GM18519 (cell line): ENCODE data around the gene PPP1R1B.

Source experiments
- ATAC-seq: cut with Tn5 transposase; IDR thresholded peaks from one replicate; pipeline ENCODE4 v1.9.1; 2021; ENCODE audit warnings: mild to moderate bottlenecking, moderate library complexity; ENCODE audit not compliant: unreplicated experiment, low FRiP score

The PPP1R1B gene

GRCh38 chr17:39614545-39615157 is 12.1 kb upstream of the PPP1R1B start:
- no peak for ATAC-seq

GRCh38 chr17:39615434-39615833 is 11.3 kb upstream of the PPP1R1B start:
- no peak for ATAC-seq

DNA sequence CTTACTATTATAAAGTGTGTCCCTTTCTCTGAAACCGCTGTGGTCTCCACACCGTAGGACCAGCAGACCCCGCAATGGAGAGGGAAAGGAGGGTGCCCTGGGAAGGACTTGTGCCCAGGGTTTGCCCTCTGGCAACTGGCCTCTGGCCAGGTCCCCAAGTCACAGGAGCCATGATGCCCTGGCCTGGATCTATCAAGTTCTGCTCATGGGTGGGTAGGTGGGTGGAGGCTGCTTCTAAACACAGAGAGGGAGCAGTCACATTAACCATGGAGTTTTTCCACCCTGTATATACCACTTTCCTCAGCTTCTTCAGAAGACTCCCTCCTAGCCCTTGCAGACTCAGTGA is 9.7 kb upstream of the PPP1R1B start:
- no peak for ATAC-seq

GRCh38 chr17:39617446-39618245 is 9.1 kb upstream of the PPP1R1B start:
- no peak for ATAC-seq

GRCh38 chr17:39618246-39618913 is 8.4 kb upstream of the PPP1R1B start:
- ATAC-seq = no peak

- no peak for ATAC-seq
These were observed 7.6 kb upstream of the PPP1R1B start for GRCh38 chr17:39618956-39619785.

GRCh38 chr17:39619786-39620101 is 7.0 kb upstream of the PPP1R1B start:
- ATAC-seq = no peak

DNA sequence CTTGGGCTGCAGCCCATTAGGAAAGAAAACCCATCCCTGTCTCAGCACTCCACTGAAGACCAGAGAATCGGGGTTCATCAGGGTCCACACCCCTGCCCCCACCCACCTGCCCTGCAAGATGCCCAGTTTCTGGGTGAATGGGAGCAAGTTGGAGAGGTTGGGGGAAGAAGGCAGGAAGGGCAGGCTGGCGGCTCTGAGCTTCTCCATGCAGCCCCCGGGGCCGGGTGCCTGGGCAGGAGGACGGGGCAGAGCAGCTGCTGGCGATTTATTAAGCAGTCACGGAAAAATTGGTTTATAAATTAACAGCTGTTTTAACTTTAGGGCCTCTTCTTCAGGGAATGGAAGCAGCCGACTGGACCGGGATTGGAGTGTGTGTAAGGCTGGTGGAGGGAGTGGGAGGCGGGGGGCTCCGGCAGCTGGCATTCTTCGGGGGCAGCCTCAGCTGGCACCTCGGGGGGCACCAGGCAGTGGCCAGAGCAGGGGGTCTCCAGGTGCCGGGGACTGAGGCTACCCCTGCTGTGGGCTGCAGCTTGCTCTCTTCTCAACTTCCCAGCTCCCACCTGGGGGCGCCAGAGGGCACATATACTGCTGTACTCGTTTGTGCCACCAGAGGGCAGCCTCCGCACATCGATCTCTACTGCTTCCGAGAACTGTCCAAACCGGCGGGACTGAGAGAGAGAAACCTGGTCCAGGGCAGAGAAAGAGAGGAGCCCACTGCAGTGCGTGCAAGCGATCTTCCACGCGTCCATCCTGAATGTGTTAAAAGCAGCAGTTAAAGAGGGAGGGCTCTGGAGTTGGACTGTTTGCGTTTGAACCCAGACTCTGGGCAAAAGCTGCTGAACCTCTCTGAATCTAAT is 5.0 kb upstream of the PPP1R1B start:
- no peak for ATAC-seq

DNA sequence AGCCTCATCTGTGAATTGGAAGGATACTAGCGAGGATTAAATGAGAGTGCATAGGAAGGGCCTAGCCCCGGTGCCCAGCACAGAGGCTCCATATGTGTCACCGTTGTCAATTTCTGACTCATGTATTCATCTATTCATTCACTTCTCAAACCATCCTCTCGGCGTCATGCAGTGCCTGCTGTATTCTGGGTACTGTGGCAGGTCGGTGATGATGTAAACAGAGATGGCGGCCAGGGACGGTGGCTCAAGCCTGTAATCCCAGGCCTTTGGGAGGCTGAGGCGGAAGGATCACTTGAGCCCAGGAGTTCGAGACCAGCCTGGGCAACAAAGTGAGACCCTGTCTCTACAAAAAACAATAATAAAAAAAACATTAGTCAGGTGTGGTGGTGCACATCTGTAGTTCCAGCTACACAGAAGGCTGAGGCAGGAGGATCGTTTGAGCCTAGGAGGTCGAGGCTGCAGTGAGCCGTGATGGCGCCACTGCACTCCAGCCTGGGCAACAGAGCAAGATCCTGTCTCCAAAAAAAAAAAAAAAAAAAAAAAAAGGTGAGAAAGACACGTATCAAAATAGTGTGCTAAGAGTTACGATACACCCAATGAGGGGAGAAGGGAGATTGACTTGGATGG is 4.3 kb upstream of the PPP1R1B start:
- no peak for ATAC-seq

DNA sequence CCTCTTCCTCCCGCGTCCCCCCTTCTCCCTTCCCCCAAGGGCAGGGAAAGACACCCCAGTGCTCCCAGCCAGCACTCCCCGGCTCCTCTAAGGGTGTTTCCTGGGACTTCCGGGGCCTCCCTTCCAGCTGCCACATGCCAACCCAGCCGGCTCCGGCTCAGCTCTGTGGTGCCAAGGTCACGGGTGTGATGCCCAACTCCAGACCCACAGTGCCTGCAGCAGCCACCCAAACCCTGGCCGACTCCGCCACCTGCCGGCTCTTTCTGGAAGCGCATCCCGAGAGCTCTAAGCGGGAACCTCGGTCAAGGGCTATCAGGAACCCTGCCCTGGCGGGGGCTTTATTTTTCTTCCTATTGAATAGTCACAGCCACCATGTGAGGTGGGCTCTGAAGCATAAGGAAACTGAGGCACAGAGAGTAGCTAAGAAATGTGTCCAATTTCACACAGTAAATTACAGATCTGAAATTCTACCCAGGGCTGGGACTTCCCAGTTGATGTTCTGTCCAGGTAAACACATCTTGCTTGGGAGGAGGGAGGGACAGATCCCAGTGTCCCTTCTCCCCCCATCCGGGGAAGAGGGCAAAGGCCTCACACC is 3.3 kb upstream of the PPP1R1B start:
- no peak for ATAC-seq

DNA sequence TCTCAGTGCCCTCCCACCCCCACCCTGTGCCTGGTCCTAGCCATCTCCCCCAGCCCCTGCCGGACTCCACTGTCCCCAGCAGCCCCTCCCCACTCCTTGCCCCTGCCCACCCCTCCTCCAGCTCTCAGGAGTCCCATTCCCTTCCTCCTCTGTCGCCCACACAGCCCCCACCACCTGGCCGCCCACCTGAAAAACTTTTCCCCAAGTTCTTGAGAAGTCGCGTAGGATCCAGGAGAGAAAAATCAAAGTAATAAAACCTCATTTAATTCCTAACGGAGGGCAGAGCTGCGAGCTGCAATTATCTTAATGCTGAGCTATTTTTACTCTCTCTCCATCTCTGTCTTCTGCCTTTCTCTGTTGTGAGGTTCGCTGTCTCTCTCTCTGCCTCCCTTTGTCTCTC is 2.4 kb upstream of the PPP1R1B start:
- ATAC-seq = no peak

DNA sequence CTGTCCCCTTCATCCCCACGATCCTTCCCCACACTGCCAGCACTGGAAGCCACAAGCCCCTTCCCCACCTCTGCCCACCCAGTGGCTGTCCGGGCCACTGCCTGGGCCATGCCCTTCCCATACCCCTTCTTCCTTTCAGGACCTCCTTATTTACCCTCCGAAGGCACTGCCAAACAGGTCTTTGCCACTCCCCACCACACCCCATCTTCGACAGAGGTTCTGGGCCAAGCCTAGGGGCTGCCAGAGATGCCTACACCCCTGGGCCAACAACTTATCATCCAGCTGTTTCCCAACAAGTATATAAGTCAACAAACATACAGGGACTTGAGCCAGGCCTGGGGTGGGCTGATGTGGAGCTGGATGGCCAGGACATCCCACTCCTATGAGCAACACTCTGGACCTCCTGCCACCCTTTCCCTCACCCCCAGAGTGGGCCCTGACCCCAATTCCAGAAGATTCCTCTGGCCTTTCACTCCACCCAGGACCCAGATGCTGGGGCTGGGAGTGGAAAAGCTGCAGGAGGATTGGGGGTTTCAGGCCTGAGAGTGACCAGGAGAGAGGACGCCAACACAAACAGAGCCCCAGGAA is 1.5 kb upstream of the PPP1R1B start:
- ATAC-seq = no peak

- no peak for ATAC-seq
These were observed 427 bp downstream of the PPP1R1B start for GRCh38 chr17:39627047-39627711.

DNA sequence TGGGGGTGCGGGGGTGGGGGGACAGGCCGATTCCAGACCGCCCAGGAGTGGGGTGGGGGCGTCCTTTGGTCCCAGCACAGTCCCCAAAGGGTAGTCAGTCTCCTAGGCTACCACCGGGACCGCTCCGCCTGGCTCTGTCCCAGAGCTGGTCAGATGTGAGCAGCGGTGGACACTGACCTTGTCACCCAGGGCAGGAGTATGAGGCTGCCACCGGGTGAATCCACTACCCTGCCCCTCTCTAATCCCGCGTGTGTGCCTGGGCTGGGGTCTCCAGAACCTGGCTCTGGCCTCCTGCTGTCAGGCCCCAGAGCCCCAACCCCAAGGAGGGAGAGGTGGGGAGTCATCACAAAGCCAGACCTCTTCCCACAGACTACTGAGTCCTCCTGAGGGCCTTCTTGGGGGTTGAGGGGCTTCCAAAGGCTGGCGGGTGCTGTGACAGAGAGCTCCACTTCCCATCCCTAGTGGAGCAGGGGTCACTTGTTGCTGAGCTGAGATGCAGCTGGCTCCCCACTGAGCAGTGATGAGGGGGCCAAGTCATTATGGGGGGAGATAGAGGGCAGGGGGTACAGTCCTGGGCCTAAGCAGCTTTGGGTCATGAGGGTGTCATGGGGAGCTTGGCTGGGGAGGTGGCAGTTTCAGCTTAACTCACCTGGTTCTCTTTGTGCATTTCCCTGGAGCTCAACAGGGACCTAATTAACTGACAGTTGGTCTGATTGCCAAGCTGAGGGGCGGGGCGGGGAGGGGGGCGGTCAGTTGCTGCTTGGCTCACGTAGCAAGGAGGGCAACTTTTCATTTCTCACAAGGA is 1.2 kb downstream of the PPP1R1B start:
- no peak for ATAC-seq

GRCh38 chr17:39628655-39629493 is 2.1 kb downstream of the PPP1R1B start:
- no peak for ATAC-seq

DNA sequence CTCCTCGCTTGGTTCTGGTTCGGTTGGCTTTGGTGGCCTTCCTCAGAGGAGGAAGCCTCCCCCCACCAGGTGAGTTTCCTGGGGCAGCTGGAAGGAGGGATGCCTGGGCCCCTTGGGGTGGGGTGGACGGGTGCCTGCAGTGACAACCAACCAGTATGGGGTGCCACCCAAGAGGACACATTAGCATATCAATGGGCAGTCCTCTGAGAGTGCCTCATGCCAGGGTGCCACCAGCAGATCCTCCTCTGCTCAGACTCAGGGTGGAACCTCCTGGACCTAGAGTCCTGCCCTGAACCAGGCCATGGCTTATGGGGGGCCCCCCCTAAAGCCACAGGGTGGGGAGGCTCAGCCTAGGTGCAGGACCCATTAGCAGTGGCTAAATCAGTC is 2.7 kb downstream of the PPP1R1B start:
- no peak for ATAC-seq

DNA sequence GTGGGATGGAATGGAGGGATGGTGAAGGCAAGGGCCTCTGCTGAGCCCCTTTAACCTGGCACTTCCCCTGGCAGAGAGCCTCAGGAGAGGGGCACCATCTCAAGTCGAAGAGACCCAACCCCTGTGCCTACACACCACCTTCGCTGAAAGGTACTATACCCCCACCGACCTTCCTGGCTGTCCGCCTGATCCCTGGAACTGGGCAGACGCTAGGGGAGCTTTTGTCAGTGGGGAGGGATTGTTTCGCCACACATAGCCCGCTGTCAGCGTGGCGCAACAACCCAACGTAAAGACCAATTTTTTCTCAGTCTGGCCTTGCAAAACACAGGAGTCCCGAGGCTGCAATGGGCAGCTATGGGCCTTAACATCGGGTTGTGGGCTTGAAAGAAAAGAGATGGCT is 3.1 kb downstream of the PPP1R1B start:
- no peak for ATAC-seq
